ENCODE results near the gene GLYATL3.

GLYATL3 gene

DNA sequence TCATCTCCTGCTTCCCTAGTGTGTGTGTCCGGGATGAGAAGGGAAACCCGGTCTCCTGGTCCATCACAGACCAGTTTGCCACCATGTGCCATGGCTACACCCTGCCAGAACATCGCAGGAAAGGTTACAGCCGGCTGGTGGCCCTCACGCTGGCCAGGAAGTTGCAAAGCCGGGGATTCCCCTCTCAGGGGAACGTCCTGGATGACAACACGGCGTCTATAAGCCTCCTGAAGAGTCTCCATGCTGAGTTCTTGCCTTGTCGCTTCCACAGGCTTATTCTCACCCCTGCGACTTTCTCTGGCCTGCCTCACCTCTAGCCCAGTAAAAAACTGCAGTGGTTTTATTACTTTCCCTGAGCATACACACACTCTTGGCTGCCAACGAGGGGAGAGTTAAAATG lies 26.9 kb downstream of the GLYATL3 start:
- no peaks in the 10 kb centered on the region; the same call in 1 of the 2 replicates for H3K4me1 ChIP-seq (ENCODE audit: control insufficient read depth, insufficient read depth, low read length)
- no peaks in the 10 kb centered on the region for H3K27me3 ChIP-seq (ENCODE audit: control insufficient read depth, insufficient read depth, low read length)
- H3K27ac ChIP-seq (ENCODE audit: low read length), result no peak overlapping the region
- no peaks in the 10 kb centered on the region for H3K36me3 ChIP-seq (ENCODE audit: control insufficient read depth, insufficient read depth, low read length)
- H3K9me3 ChIP-seq (ENCODE audit: control insufficient read depth, insufficient read depth, low read length), result no peaks in the 10 kb centered on the region
- no peak overlapping the region for H3K4me3 ChIP-seq (ENCODE audit: low read length)
- DNase-seq (ENCODE audit: low read depth, low spot score), result no peak
- no CpG with 5 or more reads among the region's 12 CpGs for WGBS (ENCODE audit: insufficient coverage, insufficient read length)

DNA sequence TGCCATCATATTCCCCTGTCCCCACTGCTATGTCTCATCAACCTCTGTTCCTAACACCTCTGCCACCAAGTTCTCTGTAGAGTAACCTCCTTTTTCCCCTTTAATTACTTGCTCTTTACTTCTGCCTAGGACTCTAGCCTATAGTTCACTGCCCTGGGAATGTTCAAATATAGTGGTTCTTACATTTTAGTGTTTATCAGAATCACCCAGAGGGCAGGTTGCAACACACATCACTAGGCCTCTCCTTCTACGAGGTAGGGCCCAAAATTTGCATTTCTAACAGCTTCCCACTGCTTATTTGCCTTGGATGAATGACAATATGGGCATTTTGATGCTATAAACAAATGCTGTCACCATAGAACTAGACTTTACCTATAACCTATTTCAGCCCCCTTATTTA lies 27.6 kb downstream of the GLYATL3 start:
- Histone ChIP-seq H3K9me3 (ENCODE audit: control insufficient read depth, insufficient read depth, low read length) (no peaks in the 10 kb centered on the region), H3K4me1 (ENCODE audit: control insufficient read depth, insufficient read depth, low read length) (no peaks in the 10 kb centered on the region; the same call in 1 of the 2 replicates), H3K4me3 (ENCODE audit: low read length) (no peak overlapping the region), H3K27ac (ENCODE audit: low read length) (no peak overlapping the region), H3K36me3 (ENCODE audit: control insufficient read depth, insufficient read depth, low read length) (no peaks in the 10 kb centered on the region), H3K27me3 (ENCODE audit: control insufficient read depth, insufficient read depth, low read length) (no peaks in the 10 kb centered on the region)
- no peak for DNase-seq (ENCODE audit: low read depth, low spot score)
- WGBS (ENCODE audit: insufficient coverage, insufficient read length), result no CpG with 5 or more reads among the region's 1 CpG

DNA sequence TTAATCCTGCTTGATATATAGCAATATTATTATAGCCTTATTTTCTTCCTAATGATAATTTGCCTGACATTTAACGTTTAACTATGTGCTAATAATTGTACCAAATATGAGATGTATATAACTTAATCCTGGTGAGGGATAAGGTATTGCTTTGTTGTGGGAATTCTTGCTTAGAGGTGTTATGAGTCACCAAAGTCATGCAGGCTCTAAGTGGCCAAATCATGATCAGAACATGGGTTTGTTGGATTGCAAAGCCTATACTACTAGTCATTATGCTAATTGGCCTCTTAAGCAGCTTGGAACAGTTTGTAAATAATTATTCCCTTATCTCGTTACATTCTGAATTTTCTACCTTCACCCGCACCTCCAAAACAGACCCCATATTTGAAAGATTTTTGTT lies 28.8 kb downstream of the GLYATL3 start:
- DNase-seq (ENCODE audit: low read depth, low spot score), result no peak
- H3K9me3 ChIP-seq (ENCODE audit: control insufficient read depth, insufficient read depth, low read length), result no peaks in the 10 kb centered on the region
- WGBS (ENCODE audit: insufficient coverage, insufficient read length), result 100% methylated on average over 2 of the region's 3 CpGs

DNA sequence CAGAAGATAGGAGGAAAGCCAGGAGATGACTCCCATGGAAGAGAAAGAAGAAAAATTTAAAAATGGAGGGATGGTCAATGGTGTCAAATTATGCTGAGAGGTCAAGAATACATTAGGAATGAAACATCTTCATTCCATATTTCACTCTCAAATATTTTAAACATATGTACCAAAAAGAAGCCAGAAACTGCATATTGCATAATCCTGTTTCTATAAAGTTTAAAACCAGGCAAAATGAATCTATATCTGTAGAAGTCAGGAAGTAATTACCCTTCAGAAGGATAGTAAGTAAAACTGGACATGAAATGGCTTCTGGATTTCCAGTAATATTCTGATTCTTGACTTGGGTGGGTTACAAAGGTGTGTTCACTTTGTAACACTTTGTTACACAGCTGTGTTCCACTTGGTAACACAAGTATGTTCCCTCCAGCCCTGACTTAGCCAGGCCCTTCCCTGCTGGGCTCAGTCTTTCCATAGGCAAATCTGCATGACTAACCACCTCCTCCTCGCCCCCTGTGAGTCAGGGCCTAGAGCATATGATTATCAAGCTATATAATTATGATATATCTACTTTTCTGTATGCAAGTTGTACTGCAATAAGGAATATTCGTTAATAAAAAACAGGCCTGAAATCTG lies 30.5 kb downstream of the GLYATL3 start:
- Histone ChIP-seq H3K36me3 (ENCODE audit: control insufficient read depth, insufficient read depth, low read length) (no peaks in the 10 kb centered on the region), H3K27me3 (ENCODE audit: control insufficient read depth, insufficient read depth, low read length) (no peaks in the 10 kb centered on the region), H3K9me3 (ENCODE audit: control insufficient read depth, insufficient read depth, low read length) (no peaks in the 10 kb centered on the region), H3K4me3 (ENCODE audit: low read length) (no peak overlapping the region), H3K27ac (ENCODE audit: low read length) (no peak overlapping the region), H3K4me1 (ENCODE audit: control insufficient read depth, insufficient read depth, low read length) (no peaks in the 10 kb centered on the region; the same call in 1 of the 2 replicates)
- no CpG with 5 or more reads among the region's 2 CpGs for WGBS (ENCODE audit: insufficient coverage, insufficient read length)
- DNase-seq (ENCODE audit: low read depth, low spot score), result no peak

More for the DNA sequence above, 28.8 kb downstream of the GLYATL3 start:
- H3K27ac ChIP-seq (ENCODE audit: low read length), result no peak overlapping the region
- no peaks in the 10 kb centered on the region; the same call in 1 of the 2 replicates for H3K4me1 ChIP-seq (ENCODE audit: control insufficient read depth, insufficient read depth, low read length)
- H3K4me3 ChIP-seq (ENCODE audit: low read length), result no peak overlapping the region
- H3K27me3 ChIP-seq (ENCODE audit: control insufficient read depth, insufficient read depth, low read length), result no peaks in the 10 kb centered on the region
- no peaks in the 10 kb centered on the region for H3K36me3 ChIP-seq (ENCODE audit: control insufficient read depth, insufficient read depth, low read length)

DNA sequence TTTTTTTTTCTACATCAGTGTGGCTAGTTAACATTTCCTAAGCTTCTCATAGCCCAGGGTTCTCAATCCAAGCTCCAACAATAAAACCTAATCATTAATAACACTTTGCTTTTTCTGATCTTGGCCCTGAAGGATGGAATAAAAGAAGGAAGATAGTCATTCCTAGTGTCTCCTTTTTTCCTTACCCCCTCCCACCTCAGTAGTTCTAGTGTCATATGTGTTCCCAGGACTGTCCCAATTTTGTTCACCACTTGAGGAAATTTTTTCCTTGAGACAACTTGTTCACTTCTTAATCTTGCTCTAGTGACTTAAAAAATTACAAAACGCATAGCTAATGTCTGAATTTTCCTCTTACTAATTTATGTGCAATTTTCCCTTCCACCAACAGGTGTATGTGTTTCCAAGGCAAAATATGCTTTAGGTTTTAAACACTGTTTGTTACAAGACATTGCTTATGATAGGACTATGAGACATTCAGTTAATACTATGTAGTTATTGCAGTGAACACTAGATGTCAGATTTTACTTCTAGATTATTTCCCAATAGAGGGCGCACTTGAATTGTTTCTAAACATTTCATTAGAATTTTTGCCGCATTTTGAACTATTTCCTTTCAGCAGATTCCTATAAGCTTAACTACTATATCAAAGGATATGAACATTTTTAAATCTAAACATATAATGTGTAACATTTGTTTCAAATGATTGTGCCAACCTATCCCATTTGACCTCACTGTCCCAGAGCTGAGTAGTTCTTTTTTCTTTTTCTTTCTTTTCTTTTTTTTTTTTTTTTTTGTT lies 32.2 kb downstream of the GLYATL3 start:
- H3K9me3 ChIP-seq (ENCODE audit: control insufficient read depth, insufficient read depth, low read length), result no peaks in the 10 kb centered on the region
- no peaks in the 10 kb centered on the region for H3K36me3 ChIP-seq (ENCODE audit: control insufficient read depth, insufficient read depth, low read length)
- H3K27me3 ChIP-seq (ENCODE audit: control insufficient read depth, insufficient read depth, low read length), result no peaks in the 10 kb centered on the region
- WGBS (ENCODE audit: insufficient coverage, insufficient read length), result no CpG with 5 or more reads among the region's 3 CpGs
- no peak overlapping the region for H3K4me3 ChIP-seq (ENCODE audit: low read length)
- H3K27ac ChIP-seq (ENCODE audit: low read length), result no peak overlapping the region
- no peaks in the 10 kb centered on the region; the same call in 1 of the 2 replicates for H3K4me1 ChIP-seq (ENCODE audit: control insufficient read depth, insufficient read depth, low read length)
- DNase-seq (ENCODE audit: low read depth, low spot score), result no peak

DNA sequence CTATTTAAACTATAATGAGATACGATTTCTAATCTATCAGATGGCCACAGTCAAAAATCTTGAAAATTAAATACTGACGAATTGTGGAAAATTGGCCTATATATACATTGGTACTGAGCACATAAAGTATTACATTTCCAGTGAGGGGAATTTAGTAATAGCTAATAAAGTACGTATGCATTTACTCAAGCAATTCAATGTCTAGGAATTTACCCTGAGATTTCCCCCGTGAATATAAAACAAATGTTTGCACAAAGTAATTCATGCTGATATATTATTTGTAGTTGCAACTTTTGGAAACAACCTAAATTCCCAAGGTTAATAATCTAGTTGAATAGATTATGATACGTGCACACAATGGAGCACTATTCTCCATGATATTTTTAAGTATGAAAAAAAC lies 36.1 kb downstream of the GLYATL3 start:
- Histone ChIP-seq H3K4me3 (ENCODE audit: low read length) (no peak overlapping the region), H3K27ac (ENCODE audit: low read length) (no peak overlapping the region), H3K36me3 (ENCODE audit: control insufficient read depth, insufficient read depth, low read length) (no peaks in the 10 kb centered on the region), H3K4me1 (ENCODE audit: control insufficient read depth, insufficient read depth, low read length) (no peaks in the 10 kb centered on the region), H3K9me3 (ENCODE audit: control insufficient read depth, insufficient read depth, low read length) (no peaks in the 10 kb centered on the region), H3K27me3 (ENCODE audit: control insufficient read depth, insufficient read depth, low read length) (no peaks in the 10 kb centered on the region)
- no peak for DNase-seq (ENCODE audit: low read depth, low spot score)
- no CpG with 5 or more reads among the region's 5 CpGs for WGBS (ENCODE audit: insufficient coverage, insufficient read length)

DNA sequence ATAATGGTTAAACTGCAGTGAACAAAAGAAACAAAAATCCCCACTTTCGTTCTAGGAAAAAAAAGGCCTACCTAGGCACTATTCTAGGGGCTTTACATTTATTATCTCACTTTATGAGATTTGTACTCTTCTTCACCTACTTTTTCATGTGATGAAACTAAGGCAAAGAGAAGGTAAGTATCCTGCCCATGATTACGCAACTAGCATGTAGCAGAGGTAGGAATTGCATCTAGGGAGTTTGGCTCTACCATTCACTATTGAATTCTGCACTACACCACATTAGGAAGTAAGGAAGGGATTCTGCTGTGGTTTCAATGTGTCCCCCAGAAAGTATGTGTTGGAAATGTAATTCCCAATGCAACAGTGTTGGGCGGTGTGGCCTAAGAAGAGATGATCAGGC lies 39.4 kb downstream of the GLYATL3 start:
- DNase-seq (ENCODE audit: low read depth, low spot score), result no peak
- no peaks in the 10 kb centered on the region for H3K9me3 ChIP-seq (ENCODE audit: control insufficient read depth, insufficient read depth, low read length)
- WGBS (ENCODE audit: insufficient coverage, insufficient read length), result no CpG with 5 or more reads among the region's 3 CpGs
- H3K27me3 ChIP-seq (ENCODE audit: control insufficient read depth, insufficient read depth, low read length), result no peaks in the 10 kb centered on the region
- no peak overlapping the region for H3K27ac ChIP-seq (ENCODE audit: low read length)
- no peak overlapping the region for H3K4me3 ChIP-seq (ENCODE audit: low read length)
- H3K4me1 ChIP-seq (ENCODE audit: control insufficient read depth, insufficient read depth, low read length), result no peaks in the 10 kb centered on the region
- H3K36me3 ChIP-seq (ENCODE audit: control insufficient read depth, insufficient read depth, low read length), result no peaks in the 10 kb centered on the region

DNA sequence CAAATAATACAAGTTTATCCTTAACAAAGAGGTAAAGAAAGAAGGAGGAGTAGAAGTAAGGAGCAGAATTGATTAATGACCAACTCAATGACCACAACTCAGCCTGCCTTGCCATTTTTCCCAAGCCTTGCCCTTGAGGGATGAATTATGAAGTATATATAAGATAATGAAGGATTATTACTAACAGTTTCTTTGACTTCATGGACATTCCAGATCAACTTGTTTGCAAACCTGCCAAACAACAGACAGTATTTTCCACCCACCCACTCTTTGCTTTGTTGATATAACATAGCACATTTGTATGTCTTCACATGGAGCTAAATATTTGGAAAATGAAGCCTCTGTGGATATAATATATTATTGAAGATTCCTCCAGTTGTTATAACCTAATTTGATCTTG lies 40.9 kb downstream of the GLYATL3 start:
- no peaks in the 10 kb centered on the region for H3K27me3 ChIP-seq (ENCODE audit: control insufficient read depth, insufficient read depth, low read length)
- no peaks in the 10 kb centered on the region for H3K9me3 ChIP-seq (ENCODE audit: control insufficient read depth, insufficient read depth, low read length)
- H3K4me1 ChIP-seq (ENCODE audit: control insufficient read depth, insufficient read depth, low read length), result no peaks in the 10 kb centered on the region
- no peak for DNase-seq (ENCODE audit: low read depth, low spot score)
- H3K27ac ChIP-seq (ENCODE audit: low read length), result no peak overlapping the region
- no peaks in the 10 kb centered on the region for H3K36me3 ChIP-seq (ENCODE audit: control insufficient read depth, insufficient read depth, low read length)
- no peak overlapping the region for H3K4me3 ChIP-seq (ENCODE audit: low read length)

DNA sequence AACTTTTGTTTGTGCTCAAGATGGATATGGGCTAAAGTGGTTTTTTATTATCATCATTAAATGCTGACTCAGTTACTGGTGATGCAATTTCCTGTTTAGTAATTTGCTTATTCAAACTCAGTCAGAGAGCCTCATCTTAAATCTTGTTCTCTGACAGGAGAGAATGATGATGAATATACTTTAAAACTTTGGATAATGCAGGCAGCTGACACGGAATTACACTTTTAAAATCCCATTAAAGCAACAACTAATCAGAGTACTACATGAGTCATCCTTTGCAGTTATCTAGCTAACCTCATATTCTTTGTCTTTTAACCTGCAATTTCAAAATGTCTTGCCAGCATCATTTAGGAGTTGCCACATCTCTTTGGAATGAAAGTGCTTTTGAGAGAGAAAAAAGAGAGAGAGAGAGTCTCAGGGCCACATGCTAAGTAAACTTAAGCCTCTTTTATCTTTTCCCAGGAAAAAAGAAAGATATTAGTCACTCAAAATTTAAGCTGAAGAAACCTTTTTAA lies 41.5 kb downstream of the GLYATL3 start:
- H3K9me3 ChIP-seq (ENCODE audit: control insufficient read depth, insufficient read depth, low read length), result no peaks in the 10 kb centered on the region
- H3K36me3 ChIP-seq (ENCODE audit: control insufficient read depth, insufficient read depth, low read length), result no peaks in the 10 kb centered on the region
- DNase-seq (ENCODE audit: low read depth, low spot score), result no peak
- no peaks in the 10 kb centered on the region for H3K27me3 ChIP-seq (ENCODE audit: control insufficient read depth, insufficient read depth, low read length)
- H3K4me3 ChIP-seq (ENCODE audit: low read length), result no peak overlapping the region
- no CpG with 5 or more reads among the region's 1 CpG for WGBS (ENCODE audit: insufficient coverage, insufficient read length)
- no peak overlapping the region for H3K27ac ChIP-seq (ENCODE audit: low read length)
- H3K4me1 ChIP-seq (ENCODE audit: control insufficient read depth, insufficient read depth, low read length), result no peaks in the 10 kb centered on the region

DNA sequence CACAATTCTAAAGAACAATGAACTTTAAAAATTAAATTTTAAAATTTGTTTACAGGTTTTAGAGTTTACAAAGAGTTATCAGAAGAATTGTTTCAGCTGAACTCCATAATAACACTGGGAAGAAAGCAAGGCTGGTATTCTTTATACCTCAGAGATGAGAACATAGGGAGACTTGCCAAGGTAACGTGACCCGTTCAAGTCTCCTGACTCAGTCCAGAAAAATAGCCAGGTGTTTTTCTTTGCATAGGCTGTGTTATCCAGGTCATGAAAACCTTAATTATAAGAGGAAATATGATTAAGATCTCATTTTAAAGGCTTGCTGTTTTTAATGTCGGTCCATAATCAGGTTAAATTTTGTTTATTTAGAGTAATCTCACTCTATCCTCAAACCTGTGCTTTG lies 42.2 kb downstream of the GLYATL3 start:
- no CpG with 5 or more reads among the region's 3 CpGs for WGBS (ENCODE audit: insufficient coverage, insufficient read length)
- no peak for DNase-seq (ENCODE audit: low read depth, low spot score)

More for the DNA sequence above, 42.2 kb downstream of the GLYATL3 start:
- no peaks in the 10 kb centered on the region for H3K9me3 ChIP-seq (ENCODE audit: control insufficient read depth, insufficient read depth, low read length)
- no peaks in the 10 kb centered on the region for H3K4me1 ChIP-seq (ENCODE audit: control insufficient read depth, insufficient read depth, low read length)
- H3K36me3 ChIP-seq (ENCODE audit: control insufficient read depth, insufficient read depth, low read length), result no peaks in the 10 kb centered on the region
- no peak overlapping the region for H3K27ac ChIP-seq (ENCODE audit: low read length)
- no peaks in the 10 kb centered on the region for H3K27me3 ChIP-seq (ENCODE audit: control insufficient read depth, insufficient read depth, low read length)
- no peak overlapping the region for H3K4me3 ChIP-seq (ENCODE audit: low read length)
